Fibroblast of the conjunctiva (primary cell): ENCODE results near the gene ZNF222.

Experiments
- DNase-seq: peaks from one replicate; pipeline ENCODE4 v3.0.0-alpha.2; 2010; ENCODE audit warnings: low read depth

ZNF222 gene

DNA sequence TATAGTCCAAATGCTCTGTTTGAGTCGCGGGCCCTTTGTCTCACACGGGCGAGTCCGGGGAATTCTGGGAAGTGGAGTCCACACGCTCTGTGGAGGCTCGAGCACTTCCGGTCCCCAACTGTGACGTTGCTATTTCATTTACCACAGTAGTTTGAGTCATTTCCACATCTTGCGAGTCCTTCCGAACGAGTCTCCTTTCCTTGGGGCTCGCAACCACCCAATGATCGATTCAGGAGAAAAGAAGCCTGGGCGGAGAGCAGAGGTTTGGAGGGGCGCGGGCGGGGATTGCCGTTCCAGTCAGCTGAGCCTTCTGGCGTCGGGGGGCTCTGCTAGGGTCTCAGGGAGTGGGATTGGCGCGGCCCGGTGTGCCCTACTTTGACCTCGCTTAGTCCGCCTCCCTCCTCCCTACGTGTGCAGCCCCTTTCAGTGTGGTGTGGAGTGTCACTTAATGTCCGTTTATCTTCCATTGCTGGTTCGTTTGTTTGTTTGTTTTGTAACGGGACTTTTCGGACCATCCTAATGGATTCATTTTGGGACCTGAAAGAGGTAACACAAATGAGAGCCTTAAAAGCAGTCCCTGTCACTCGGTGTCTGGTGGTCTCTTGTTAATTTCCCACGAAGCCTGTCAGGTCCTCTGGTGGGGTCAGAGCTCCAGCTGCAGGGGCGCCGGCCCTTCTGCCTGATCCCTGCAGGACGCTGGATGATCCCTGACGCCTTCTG is at the start of gene ZNF222:
Gene ZNF222, plus strand, starts transcription at position 163 of the 720 bp plus-strand sequence. Its CDS starts 58 bp downstream, at position 221.
- peak; percentile 76 for DNase-seq

- DNase-seq, result no peak
These were observed 48.4 kb upstream of the ZNF222 start for GRCh38 chr19:43976732-43977131.

GRCh38 chr19:43983544-43983911 is 41.7 kb upstream of the ZNF222 start:
- no peak for DNase-seq

GRCh38 chr19:43983912-43984686 is 41.1 kb upstream of the ZNF222 start, which contains the start of gene ZNF155:
Gene ZNF155, plus strand, starts transcription at chr19:43984188. Its CDS starts 4,356 bp downstream, at chr19:43988544.
- peak; percentile 92 for DNase-seq

- no peak for DNase-seq
These were observed 40.5 kb upstream of the ZNF222 start for GRCh38 chr19:43984687-43985000.

DNA sequence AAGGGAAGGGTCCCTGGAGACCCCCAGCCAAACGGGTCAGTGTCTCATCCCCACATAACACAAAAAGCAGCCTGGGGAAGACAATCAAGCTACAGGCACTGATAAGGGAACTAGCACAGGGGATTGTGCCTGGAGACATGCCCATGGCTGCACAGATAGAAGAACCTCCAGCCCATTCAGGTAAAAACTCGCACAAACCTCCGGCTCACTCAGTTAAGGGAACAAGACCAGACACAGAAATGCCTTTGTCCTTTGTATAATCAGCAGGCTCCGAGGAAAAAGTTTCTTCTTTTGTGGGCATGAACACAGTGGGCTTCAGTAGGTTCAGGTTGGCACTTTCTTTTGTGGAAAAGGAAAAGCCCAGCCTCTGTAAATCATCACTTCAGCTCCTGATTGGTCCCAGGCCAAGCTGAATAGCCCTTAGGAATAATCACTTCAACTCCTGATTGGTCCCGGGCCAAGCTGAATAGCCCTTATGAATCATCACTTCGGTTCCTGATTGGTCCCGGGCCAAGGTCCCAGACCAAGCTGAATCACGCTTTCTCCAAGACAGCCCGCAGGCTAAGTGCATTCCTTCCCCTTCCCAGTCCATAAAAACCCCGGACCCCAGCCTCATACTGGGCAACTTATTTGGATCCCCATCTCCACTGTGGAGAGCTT is 27.4 kb upstream of the ZNF222 start:
- no peak for DNase-seq

GRCh38 chr19:44002212-44002565 is 23.0 kb upstream of the ZNF222 start:
- DNase-seq, result no peak

DNA sequence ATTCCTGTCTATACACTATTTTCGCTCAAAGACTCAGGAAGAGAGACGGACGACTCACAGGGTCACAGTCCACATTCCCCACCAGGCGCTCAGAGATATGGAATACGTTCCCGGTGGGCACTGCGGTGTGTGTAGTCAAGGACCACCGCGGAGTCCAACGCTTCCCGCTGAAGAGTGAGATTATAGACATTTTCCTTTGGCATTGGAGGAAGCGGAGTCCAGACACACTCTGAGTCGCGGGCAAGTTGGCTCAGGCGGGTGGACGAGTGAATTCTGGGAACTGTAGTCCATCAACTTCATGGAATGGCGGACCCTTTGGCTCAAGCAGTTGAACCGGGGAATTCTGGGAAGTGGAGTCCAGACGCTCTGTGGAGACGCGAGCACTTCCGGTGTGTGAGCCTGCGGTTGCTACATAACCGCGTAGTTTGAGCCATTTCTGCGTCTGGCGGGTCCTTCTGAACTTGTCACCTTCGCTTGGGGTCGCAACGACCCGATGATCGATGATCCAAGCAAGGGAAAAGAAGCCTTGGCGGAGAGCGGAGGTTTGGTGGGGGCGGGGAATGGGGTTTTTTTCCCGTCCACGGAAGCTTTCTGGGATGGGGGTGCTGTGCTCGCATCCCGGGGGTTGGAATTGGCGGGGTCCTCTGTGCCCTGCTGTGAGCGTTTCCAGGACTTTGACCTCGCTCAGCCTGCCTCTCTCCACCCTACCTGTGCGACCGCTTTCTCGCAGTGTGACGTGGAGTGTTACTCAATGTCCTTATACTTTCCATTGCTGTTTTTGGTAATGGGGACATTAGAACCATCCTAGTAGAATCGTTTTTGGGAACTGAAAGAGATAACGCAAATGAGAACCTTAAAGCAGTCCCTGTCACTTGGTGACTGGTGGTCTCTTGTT is 22.4 kb upstream of the ZNF222 start, which contains the start of gene ZNF230:
Gene ZNF230, plus strand, starts transcription at position 392 of the 895 bp plus-strand sequence. CDS start 4,122 bp downstream, outside the sequence.
- peak; percentile 90 for DNase-seq

DNA sequence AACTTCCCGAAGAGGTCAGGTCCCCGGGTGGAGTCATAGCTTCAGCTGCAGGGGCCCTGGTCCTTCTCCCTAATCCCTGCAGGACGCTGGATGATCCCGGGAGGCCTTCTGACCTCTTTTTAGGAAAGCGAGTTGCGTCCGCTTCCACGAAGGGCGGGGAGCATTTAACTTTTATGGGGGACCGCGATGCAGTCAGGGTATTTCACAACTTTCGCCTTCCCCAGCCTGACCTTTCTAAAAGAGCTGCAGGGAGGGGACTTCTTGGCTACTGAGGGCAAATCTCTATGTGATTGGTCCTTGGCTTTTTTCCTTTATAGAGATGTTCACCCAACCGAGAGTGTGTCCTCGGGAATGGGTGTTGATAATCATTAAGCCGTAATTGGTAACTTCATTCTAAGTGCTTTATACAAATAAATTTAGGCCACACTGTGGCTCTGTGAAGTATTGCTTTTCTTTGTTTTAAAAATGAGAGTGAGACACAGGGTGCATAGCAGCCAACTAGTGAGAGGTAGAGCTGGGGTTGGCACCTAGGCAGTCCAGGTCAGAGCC is 21.6 kb upstream of the ZNF222 start:
- no peak for DNase-seq

DNA sequence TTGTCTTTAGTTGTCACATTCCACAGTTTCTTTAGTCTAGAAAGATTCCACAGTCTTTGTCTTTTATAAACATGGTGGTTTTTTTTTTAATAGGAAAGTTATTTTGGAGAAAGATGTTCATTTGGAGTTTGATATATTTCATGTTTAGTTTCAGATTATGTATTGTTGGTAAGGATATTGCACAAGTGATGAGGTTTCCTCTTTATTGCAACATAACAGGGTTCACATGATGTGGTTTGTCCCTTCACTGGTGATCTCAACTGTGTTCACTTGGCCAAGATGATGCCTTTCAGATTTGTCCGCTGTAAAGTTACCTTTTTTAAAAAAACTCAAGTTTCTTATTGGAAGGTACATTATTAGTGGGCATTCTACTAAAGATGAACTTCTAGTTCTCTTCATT is 19.2 kb upstream of the ZNF222 start:
- no peak for DNase-seq

DNA sequence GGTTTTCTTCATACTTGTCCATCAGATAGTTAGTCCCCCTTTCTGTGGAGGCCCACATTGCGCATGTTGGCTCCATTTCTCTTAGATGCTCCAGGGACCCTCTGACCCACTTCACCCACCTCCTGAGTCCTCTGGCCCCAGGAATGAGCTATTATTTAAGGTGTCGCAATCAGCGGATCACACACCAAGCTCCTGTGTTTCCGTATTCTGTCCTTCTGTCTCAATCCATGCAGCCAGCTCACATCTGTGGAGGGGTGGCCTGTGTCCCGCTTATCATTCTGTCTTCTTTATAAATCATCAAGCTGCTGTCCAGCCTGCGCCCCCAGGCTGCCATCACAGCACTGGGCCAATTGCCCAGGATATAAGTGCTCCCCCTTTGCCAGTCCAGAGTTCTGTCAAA is 17.7 kb upstream of the ZNF222 start:
- no peak for DNase-seq

- no peak for DNase-seq
These were observed 14.7 kb upstream of the ZNF222 start for GRCh38 chr19:44010468-44010867.

DNA sequence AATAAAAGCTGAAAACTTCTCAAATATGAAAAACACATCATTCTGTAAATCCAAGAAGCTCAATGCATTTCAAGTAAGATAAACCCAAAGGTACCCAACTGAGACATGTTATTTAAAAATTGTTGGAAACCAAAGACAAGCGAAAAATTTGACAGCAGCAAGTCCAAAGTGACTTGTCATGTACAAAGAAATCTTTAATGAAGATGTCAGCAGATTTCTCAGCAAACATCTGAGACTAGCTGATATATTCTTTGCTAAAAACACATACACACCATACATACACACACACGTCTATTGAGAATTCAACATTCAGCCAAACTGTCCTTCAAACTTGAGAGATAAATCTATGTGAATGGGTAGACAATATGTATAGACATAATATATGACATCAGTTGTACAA is 5.7 kb upstream of the ZNF222 start:
- no peak for DNase-seq

DNA sequence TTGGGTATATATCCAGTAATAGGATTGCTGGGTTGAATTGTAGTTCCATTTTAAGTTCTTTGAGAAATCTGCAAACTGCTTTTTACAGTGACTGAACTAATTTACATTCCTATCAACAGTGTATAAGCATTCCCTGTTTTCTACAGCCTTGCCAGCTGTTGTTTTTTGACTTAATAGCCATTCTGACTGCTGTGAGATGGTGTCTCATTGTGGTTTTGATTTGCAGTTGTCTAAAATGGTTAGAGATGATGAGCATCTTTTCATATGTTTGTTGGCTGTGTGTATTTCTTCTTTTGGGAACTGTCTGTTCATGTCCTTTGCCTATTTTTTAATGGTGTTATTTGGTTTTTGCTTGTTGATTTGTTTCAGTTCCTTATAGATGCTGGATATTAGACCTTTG is 4.0 kb upstream of the ZNF222 start:
- DNase-seq, result no peak

GRCh38 chr19:44024900-44025216 is 321 bp upstream of the ZNF222 start:
- DNase-seq, result no peak

GRCh38 chr19:44026622-44027021 is 1.4 kb downstream of the ZNF222 start:
- DNase-seq, result no peak

- DNase-seq, result no peak
These were observed 6.9 kb downstream of the ZNF222 start for GRCh38 chr19:44032001-44032610.

DNA sequence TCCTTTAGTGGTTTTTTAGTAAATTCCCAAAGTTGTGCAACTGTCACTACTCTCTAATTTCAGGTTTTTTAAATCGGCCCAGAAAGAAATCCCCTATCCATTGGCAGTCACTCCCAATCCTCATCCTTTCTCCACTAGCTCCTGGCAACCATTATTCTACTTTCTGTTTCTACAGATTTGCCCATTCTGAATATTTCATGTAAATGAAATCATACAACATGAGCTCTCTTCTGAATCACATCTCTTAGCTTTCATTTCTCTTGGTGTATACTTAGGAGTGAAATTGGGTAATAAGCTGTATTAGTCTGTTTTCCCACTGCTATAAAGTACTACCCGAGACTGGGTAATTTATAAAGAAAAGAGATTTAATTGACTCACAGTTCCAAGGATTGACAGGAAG is 17.0 kb downstream of the ZNF222 start:
- no peak for DNase-seq

DNA sequence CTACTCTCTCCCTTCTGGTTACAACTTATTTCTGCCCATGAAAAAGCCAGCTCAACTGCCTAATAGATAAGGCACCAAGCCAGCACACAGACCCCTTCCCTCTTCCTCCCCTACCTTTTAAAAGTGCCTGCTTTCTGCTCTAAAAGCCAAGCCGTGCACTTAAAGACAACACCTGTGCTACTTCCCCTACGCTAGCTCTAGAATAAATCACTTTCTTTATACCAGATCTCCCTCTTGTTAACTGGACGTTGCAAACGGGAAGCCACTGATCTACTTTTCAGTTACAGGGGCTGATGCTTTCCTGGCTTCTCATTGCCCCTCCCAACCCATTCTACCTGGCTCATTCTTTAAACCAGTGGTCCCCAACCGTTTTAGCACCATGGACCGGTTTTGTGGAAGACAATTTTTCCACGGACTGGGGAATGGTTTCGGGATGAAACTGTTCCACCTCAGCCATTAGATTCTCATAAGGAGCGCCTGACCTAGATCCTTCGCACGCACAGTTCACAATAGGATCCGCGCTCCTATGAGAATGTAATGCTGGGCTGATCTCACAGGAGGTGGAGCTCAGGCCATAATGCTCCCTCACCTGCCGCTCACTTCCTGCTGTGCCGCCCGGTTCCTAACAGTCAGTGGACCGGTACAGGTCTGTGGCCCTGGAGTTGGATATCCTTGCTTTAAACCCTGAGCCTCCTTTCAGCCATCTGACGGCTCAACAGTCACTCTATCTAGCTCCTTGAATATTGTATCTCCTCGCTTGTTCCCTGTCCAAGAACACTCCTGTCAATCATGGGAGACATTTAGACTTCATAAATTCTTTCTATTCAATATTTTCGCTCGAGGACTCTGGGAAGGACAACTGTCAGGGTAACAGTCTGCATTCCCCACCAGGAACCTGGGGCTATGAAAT is 25.8 kb downstream of the ZNF222 start:
- no peak for DNase-seq

GRCh38 chr19:44051650-44052402 is 26.6 kb downstream of the ZNF222 start, which contains the start of gene ZNF223:
Gene ZNF223, plus strand, starts transcription at chr19:44052036. Its CDS starts 3,141 bp downstream, at chr19:44055177.
- DNase-seq, result peak; percentile 87
